GM12878 (cell line): ENCODE measurements around the gene GPRIN2.

ENCODE experiments used
- ATF3 ChIP-seq: IDR thresholded peaks from 2 replicates; pipeline ENCODE4 v1.6.1; 2011; ENCODE audit warnings: low read depth, mild to moderate bottlenecking, low read length, moderate library complexity, borderline replicate concordance; ENCODE audit errors: extremely low read depth
- CTCF ChIP-seq, 3 experiments: IDR thresholded peaks in 2 of 3; conservative IDR thresholded peaks in 1 of 3; 2 replicates each; pipeline ENCODE4 v1.5.1; 2011; ENCODE audit warnings: low read depth in 3 of 3, low read length in 3 of 3, mild to moderate bottlenecking in 3 of 3, control low read depth in 2 of 3, moderate library complexity in 2 of 3, inconsistent platforms in 1 of 3, mixed read lengths in 1 of 3; ENCODE audit not compliant: control insufficient read depth in 2 of 3, insufficient read depth in 1 of 3; ENCODE audit errors: extremely low read depth in 1 of 3
- MYC ChIP-seq: IDR thresholded peaks from 2 replicates; pipeline ENCODE4 v1.6.1; 2011; ENCODE audit warnings: mild to moderate bottlenecking, low read length, moderate library complexity, inconsistent platforms; ENCODE audit not compliant: insufficient read depth, insufficient replicate concordance, insufficient read length, severe bottlenecking
- POLR2A ChIP-seq: IDR thresholded peaks from 2 replicates; pipeline ENCODE4 v1.6.1; 2011; ENCODE audit warnings: low read depth, mild to moderate bottlenecking, low read length
- PRDM15 ChIP-seq: fragments of 450-650 bp; formaldehyde crosslinking; IDR thresholded peaks from 2 replicates; pipeline ENCODE4 v1.4.0; 2020; ENCODE audit warnings: mild to moderate bottlenecking, moderate library complexity
- TAF1 ChIP-seq: IDR thresholded peaks from 2 replicates; pipeline ENCODE4 v1.6.1; 2011; ENCODE audit warnings: mild to moderate bottlenecking, low read depth, low read length, borderline replicate concordance
- TCF7 ChIP-seq: IDR thresholded peaks from 2 replicates; pipeline ENCODE4 v1.6.1; 2014; ENCODE audit warnings: antibody characterized with exemption, borderline replicate concordance
- ZNF274 ChIP-seq: IDR thresholded peaks from one replicate; pipeline ENCODE4 v1.8.0; 2011; ENCODE audit not compliant: insufficient read length, insufficient read depth

DNA sequence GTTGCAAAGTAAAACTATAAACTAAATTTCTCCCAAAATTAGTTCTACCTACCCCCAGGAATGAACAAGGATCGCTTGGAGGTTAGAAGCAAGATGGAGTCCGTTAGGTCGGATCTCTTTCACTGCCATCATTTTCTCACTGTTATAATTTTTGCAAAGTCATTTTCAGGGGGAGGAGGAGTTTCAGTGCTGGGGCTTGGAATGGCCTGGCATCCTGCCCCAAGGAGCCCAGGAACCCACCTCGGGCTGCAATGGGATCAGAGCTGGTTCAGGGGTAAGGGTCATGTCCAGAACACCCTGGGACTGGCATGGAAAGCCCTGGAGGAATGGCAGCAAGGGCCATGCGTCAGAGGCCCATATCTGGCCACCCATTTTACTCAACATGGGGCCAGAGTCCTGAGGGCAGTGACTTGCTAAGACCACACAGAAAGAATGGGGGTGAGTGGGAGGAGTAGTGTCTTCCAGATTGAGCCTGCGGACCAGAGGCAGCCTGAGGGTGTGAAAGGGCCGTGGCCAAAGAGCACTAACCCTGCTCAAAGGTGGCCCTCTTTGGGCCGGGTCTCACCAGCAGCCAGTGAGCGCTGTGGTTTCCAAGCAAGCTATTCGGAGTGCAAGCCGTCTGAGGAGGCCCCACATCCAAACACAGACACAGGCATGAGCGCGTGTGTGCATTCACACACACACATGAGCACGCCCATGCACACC lies 31.8 kb downstream of the GPRIN2 start:
- TF ChIP-seq ATF3 = no peak
- TF ChIP-seq MYC = no peak
- TF ChIP-seq CTCF (IDR thresholded peaks at IDR 0.05 in 2 of 3, conservative IDR thresholded peaks at IDR 0.05 in 1 of 3; ENCODE audit: control insufficient read depth in 2 of 3, extremely low read depth in 1 of 3, insufficient read depth in 1 of 3, low read depth in 3 of 3, low read length in 3 of 3) = no peak
- no peak for TF ChIP-seq POLR2A
- no peak for TF ChIP-seq PRDM15
- no peak for TF ChIP-seq ZNF274
- TF ChIP-seq TAF1 = no peak
- TF ChIP-seq TCF7 = no peak
